HEK293T (cell line): Measurements from ENCODE around the gene SSTR5.

Experiments
- BHLHE40 ChIP-seq: fragments of 450-650 bp; IDR thresholded peaks from 2 replicates; pipeline ENCODE4 v1.6.1; 2016; ENCODE audit warnings: mild to moderate bottlenecking, moderate library complexity, borderline replicate concordance
- ELF4 ChIP-seq: fragments of 450-650 bp; IDR thresholded peaks from 2 replicates; pipeline ENCODE4 v1.6.1; 2017; ENCODE audit warnings: antibody characterized with exemption
- FOXA1 ChIP-seq: fragments of 450-650 bp; IDR thresholded peaks from 2 replicates; pipeline ENCODE4 v1.6.1; 2016; ENCODE audit warnings: mild to moderate bottlenecking
- FOXK2 ChIP-seq: fragments of 450-650 bp; IDR thresholded peaks from 2 replicates; pipeline ENCODE4 v1.6.1; 2016; ENCODE audit warnings: mild to moderate bottlenecking
- FOXM1 ChIP-seq: fragments of 450-650 bp; IDR thresholded peaks from 2 replicates; pipeline ENCODE4 v1.6.1; 2017; ENCODE audit warnings: mild to moderate bottlenecking, borderline replicate concordance
- HDGF ChIP-seq: fragments of 450-650 bp; IDR thresholded peaks from 2 replicates; pipeline ENCODE4 v1.6.1; 2017; ENCODE audit warnings: antibody characterized with exemption, borderline replicate concordance
- L3MBTL2 ChIP-seq: fragments of 450-650 bp; conservative IDR thresholded peaks from 2 replicates; pipeline ENCODE4 v1.6.1; 2016; ENCODE audit warnings: mild to moderate bottlenecking
- LEF1 ChIP-seq: fragments of 450-650 bp; IDR thresholded peaks from 2 replicates; pipeline ENCODE4 v1.6.1; 2017; ENCODE audit warnings: mild to moderate bottlenecking, borderline replicate concordance
- NFRKB ChIP-seq: fragments of 450-650 bp; IDR thresholded peaks from 2 replicates; pipeline ENCODE4 v1.6.1; 2016; ENCODE audit warnings: mild to moderate bottlenecking, moderate library complexity
- PKNOX1 ChIP-seq: fragments of 450-650 bp; IDR thresholded peaks from 2 replicates; pipeline ENCODE4 v1.6.1; 2016
- SP1 ChIP-seq: fragments of 450-650 bp; IDR thresholded peaks from 2 replicates; pipeline ENCODE4 v1.6.1; 2017
- TARDBP ChIP-seq: fragments of 450-650 bp; IDR thresholded peaks from 2 replicates; pipeline ENCODE4 v1.6.1; 2016

- TF ChIP-seq FOXM1 (no peak), ELF4 (no peak), LEF1 (no peak), PKNOX1 (no peak), SP1 (no peak), TARDBP (no peak), NFRKB (no peak), FOXK2 (no peak), BHLHE40 (no peak), FOXA1 (no peak), HDGF (no peak), L3MBTL2 (no peak)
These were observed 38.1 kb upstream of the SSTR5 start for GRCh38 chr16:1034230-1035065.
